ENCODE measurements around the gene C19orf38.

C19orf38 gene

DNA sequence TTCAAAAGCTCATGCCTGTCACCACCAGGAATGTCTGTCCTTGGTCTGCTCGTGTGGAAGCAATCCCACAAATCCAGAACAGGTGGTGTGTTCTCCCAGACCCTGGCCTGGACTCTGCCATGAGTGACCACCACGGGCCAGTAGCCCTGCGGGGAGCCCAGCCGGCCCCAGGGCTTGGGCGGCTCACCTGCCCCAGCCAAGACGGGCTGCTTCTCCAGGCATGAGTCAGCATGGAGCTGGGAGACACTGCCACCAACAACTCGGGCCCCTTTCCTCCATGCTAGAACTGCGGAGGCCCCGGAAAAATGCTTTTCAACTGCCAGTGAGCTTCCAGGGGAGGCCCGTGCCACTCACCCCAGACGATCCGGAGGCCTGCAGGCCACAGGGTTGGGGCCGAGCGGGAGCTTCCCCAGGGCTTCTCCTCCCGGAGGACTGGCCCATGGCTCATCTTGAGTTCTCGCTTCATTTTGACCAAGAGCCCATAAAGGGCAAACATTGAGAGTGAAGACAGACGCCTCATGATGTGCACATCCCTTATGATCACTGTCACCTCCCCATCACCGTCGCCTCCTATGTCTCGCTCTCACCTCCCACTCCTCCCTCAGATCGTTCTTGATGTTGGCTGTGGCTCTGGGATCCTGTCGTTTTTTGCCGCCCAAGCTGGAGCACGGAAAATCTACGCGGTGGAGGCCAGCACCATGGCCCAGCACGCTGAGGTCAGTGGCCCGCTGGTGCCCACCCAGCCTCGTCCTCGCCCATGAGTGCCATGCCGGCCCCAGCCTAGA, 63.6 kb downstream of the C19orf38 start:
- no peak for DNase-seq (ENCODE audit: low spot score)

DNA sequence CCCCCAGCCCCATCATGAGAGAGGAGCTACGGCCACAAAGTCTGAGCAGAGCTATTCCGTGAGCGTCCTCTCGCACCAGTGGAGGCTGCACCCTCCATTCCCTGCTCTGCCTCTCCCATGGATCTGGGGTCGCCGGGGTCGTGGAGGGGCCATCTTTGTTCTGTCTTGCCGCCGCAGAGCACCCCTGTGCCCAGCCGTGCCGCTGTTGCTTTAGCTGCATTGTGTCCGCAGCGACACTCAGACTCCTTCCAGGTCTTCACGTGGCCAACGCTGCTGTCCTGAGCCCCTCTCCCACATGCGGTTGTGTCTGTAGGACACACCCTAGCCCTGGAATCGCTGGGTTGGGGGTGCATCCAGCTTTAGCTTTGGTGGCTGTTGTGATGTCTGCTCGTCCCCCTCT, 64.4 kb downstream of the C19orf38 start:
- no peak for DNase-seq (ENCODE audit: low spot score)

DNA sequence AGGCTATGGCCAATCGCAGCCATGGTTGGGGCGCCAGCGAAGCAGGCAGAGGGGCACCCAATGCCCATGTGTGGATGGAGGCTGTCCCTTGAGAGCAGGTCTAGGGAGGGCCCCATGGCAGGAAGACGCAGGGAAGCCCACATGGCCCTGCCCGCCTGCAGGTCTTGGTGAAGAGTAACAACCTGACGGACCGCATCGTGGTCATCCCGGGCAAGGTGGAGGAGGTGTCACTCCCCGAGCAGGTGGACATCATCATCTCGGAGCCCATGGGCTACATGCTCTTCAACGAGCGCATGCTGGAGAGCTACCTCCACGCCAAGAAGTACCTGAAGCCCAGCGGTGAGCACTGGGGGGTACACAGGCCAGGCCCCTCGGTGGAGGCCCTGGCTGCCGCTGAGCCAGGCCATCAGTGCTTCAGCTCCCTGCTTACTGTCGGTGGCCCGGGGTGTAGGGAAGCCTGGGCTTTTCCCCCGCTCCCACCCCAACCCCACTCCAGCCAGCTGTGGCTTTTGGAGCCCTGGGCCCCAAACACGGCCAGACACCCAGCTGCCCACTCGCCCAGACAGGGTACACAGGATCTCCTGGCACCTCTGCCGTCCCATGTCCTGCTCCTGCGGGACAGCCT, 65.6 kb downstream of the C19orf38 start:
- DNase-seq (ENCODE audit: low spot score), result no peak

DNA sequence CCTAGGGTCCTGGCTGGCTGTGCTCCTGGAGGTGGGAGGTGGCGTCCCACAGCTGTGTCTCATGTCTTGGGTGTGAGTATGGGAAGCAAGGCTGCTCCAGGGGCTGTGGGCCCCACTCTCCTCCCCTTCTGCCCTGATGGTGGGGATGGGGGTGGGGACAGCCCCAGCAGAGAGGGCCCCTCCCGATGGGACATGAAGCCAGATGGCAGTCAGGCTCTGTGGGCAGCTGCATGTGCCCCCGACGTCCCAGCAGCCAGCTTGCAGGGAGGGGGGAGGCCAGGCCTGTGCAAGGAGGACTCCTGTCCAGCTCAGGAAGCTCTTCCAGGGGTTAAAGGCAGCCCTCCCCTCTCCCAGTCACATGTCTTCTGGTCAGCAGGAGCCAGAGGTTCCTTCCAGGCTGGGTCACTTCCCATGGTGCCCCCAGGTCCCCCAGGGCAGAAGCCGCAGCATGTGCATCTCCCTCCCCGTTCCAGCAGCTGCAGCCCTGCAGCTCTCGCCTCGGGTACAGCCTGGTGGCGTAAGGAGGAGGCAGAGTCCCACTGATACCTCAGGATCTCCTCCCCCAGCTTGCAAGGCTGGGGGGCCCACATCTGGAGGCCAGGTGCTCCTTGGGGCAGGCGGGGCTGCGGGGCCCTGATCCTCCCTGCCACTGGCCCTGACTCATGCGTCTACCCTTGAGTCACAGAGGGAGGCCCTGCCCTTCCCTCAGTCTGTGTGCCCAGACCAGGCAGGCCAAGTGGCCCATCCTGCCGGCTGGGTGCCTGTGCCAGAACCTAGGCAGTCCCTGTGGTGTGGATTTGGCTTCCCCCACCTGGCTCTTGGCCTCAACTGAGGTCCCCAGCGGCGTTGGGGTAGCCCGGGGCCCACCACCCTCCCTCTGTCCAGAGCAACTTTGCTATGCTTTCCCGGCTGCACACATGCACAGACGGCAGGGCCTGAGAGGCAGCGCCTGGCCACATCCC, 67.2 kb downstream of the C19orf38 start:
- no peak for DNase-seq (ENCODE audit: low spot score)

DNA sequence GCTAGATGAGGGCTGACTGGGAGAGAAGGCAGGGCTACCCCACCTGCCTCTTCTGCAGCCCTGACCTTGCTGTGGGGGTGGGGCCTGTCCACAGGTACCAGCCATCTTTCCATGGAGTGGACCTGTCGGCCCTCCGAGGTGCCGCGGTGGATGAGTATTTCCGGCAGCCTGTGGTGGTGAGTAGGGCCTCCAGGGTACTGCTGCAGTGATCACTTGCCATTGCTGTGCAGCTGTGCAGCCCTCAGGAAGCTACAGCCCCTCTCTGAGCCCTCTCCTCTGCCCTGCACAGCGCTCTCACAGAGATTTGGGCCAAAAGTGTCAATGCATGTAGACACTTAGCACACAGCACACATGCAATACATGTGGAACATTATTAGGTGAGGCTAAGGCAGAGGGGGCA, 68.4 kb downstream of the C19orf38 start:
- no peak for DNase-seq (ENCODE audit: low spot score)

DNA sequence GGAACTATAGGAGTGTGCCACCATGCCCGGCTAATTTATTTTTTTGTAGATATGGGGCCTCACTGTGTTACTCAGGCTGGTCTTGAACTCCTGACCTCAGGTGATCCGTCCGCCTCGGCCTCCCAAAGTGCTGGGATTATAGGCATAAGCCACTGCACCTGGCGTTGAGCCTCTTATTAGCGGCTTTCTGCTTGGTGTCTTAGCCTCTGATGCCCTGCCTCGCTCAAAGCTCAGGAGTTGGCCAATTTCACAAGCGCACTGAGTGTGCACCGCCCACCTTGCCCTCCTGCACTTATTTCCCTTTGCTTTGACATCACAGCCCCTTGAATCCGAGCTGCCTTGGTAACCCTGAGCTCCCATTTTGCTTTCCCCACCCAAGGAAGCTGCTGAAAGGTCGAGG, 70.1 kb downstream of the C19orf38 start:
- no peak for DNase-seq (ENCODE audit: low spot score)

Measured in SW480 (cell line).